ENCODE data around the gene RNFT2.
"Not testable (repeated sequence)": the region's sequence is repeated elsewhere in the genome, so short reads cannot be mapped to it uniquely, and the experiment has no call there.

The RNFT2 gene

DNA sequence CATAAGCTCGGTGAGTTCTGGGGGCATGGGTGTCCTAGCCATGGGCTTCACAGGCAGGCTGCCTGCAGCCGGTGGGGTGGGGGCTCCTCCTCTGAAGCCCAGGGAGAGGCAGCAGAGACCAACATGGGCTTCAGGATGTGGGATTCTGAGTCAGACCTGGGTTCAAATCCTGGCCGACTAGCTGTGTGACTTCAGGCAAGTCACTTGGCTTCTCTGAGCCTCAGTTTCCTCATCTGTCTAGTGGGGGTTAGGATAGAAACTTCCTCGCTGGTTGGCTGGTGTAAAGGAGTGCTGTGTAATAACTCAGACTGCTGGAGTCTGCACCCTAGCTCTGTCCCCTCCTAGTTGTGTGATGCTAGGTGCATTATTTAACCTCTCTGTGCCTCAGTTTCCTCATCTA lies 12.2 kb downstream of the RNFT2 start:
- peaks cover 0 to 21% of the 10 kb centered on the region in 2 experiments; a peak in 2 of 3 replicates for H3K36me3 ChIP-seq (ENCODE audit: control insufficient read depth in 2 of 2, insufficient read depth in 1 of 2, low read length in 2 of 2)
- ChIA-PET POLR2A (no interaction called here), CTCF (no interaction called here)
- peak; percentile 68; the same call in 1 of the 2 replicates for TF ChIP-seq ZNF768 (tag by site-specific recombination; IDR thresholded peaks at IDR 0.05)
- TF ChIP-seq, protein P1, sequence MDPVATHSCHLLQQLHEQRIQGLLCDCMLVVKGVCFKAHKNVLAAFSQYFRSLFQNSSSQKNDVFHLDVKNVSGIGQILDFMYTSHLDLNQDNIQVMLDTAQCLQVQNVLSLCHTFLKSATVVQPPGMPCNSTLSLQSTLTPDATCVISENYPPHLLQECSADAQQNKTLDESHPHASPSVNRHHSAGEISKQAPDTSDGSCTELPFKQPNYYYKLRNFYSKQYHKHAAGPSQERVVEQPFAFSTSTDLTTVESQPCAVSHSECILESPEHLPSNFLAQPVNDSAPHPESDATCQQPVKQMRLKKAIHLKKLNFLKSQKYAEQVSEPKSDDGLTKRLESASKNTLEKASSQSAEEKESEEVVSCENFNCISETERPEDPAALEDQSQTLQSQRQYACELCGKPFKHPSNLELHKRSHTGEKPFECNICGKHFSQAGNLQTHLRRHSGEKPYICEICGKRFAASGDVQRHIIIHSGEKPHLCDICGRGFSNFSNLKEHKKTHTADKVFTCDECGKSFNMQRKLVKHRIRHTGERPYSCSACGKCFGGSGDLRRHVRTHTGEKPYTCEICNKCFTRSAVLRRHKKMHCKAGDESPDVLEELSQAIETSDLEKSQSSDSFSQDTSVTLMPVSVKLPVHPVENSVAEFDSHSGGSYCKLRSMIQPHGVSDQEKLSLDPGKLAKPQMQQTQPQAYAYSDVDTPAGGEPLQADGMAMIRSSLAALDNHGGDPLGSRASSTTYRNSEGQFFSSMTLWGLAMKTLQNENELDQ (tag by site-specific recombination; IDR thresholded peaks at IDR 0.05; ENCODE audit: low read depth): no peak
- 0 out of 2 replicates have a peak, but pooled peaks have one; percentile 1 for TF ChIP-seq GLIS2 (tag by site-specific recombination; IDR thresholded peaks at IDR 0.05)
- no peak overlapping the region for H3K4me3 ChIP-seq (ENCODE audit: low read depth, low read length)
- no peaks in the 10 kb centered on the region for H3K4me1 ChIP-seq (ENCODE audit: control insufficient read depth, insufficient read depth, low read length)
- H3K27ac ChIP-seq (ENCODE audit: extremely low read depth, low read depth, low read length): no peak overlapping the region
- H3K9me3 ChIP-seq (ENCODE audit: control insufficient read depth, insufficient read depth, low read depth, low read length): no peaks in the 10 kb centered on the region

DNA sequence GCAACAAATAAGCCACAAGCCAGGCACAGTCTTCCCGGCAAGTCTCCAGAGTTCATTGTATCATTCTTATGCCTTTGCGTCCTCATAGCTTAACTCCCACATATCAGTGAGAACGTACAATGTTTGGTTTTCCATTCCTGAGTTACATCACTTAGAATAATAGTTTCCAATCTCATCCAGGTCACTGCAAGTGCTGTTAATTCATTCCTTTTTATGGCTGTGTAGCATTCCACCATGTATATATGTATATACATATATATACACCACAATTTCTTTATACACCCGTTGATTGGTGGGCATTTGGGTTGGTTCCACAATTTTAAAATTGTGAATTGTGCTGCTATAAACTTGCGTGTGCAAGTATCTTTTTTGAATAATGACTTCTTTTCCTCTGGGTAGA lies 16.0 kb downstream of the RNFT2 start:
- H3K4me3 ChIP-seq (ENCODE audit: low read depth, low read length); CTCF ChIA-PET; POLR2A ChIA-PET; H3K27ac ChIP-seq (ENCODE audit: extremely low read depth, low read depth, low read length); H3K4me1 ChIP-seq (ENCODE audit: control insufficient read depth, insufficient read depth, low read length); H3K9me3 ChIP-seq (ENCODE audit: control insufficient read depth, insufficient read depth, low read depth, low read length): not testable (repeated sequence)
- TF ChIP-seq ZNF146 (tag by site-specific recombination; IDR thresholded peaks at IDR 0.05): peak; percentile 82
- H3K36me3 ChIP-seq (ENCODE audit: control insufficient read depth in 2 of 2, insufficient read depth in 1 of 2, low read length in 2 of 2): peaks cover 0 to 17% of the 10 kb centered on the region in 2 experiments; a peak in 2 of 3 replicates

DNA sequence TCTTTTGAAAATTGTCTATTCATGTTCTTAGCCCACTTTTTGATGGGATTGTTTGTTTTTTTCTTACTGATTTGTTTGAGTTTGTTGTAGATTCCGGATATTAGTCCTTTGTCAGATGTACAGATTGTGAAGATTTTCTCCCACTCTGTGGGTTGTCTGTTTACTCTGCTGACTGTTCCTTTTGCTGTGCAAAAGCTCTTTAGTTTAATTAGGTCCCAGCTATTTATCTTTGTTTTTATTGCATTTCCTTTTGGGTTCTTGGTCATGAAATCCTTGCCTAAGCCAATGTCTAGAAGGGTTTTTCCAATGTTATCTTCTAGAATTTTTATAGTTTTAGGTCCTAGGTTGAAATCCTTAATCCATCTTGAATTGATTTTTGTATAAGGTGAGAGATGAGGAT lies 16.7 kb downstream of the RNFT2 start:
- H3K4me1 ChIP-seq (ENCODE audit: control insufficient read depth, insufficient read depth, low read length); POLR2A ChIA-PET; H3K27ac ChIP-seq (ENCODE audit: extremely low read depth, low read depth, low read length); H3K9me3 ChIP-seq (ENCODE audit: control insufficient read depth, insufficient read depth, low read depth, low read length); CTCF ChIA-PET; H3K4me3 ChIP-seq (ENCODE audit: low read depth, low read length): not testable (repeated sequence)
- peak; percentile 19; the same call in 1 of the 2 replicates for TF ChIP-seq ZXDB (tag by site-specific recombination; IDR thresholded peaks at IDR 0.05)
- TF ChIP-seq OVOL3 (tag by site-specific recombination; IDR thresholded peaks at IDR 0.05): peak; percentile 16; the same call in 1 of the 2 replicates
- TF ChIP-seq, protein P2, sequence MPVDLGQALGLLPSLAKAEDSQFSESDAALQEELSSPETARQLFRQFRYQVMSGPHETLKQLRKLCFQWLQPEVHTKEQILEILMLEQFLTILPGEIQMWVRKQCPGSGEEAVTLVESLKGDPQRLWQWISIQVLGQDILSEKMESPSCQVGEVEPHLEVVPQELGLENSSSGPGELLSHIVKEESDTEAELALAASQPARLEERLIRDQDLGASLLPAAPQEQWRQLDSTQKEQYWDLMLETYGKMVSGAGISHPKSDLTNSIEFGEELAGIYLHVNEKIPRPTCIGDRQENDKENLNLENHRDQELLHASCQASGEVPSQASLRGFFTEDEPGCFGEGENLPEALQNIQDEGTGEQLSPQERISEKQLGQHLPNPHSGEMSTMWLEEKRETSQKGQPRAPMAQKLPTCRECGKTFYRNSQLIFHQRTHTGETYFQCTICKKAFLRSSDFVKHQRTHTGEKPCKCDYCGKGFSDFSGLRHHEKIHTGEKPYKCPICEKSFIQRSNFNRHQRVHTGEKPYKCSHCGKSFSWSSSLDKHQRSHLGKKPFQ (tag by site-specific recombination; IDR thresholded peaks at IDR 0.05): peak; percentile 47; the same call in 1 of the 2 replicates
- TF ChIP-seq OSR2 (tag by site-specific recombination; IDR thresholded peaks at IDR 0.05): peak; percentile 51
- TF ChIP-seq FEZF1 (tag by site-specific recombination; IDR thresholded peaks at IDR 0.05): peak; percentile 95
- TF ChIP-seq ZFHX2 (tag by site-specific recombination; conservative IDR thresholded peaks at IDR 0.05): peak; percentile 37; the same call in 1 of the 2 replicates
- peak; percentile 92 for TF ChIP-seq GFI1B (tag by site-specific recombination; IDR thresholded peaks at IDR 0.05)
- TF ChIP-seq, protein P3, sequence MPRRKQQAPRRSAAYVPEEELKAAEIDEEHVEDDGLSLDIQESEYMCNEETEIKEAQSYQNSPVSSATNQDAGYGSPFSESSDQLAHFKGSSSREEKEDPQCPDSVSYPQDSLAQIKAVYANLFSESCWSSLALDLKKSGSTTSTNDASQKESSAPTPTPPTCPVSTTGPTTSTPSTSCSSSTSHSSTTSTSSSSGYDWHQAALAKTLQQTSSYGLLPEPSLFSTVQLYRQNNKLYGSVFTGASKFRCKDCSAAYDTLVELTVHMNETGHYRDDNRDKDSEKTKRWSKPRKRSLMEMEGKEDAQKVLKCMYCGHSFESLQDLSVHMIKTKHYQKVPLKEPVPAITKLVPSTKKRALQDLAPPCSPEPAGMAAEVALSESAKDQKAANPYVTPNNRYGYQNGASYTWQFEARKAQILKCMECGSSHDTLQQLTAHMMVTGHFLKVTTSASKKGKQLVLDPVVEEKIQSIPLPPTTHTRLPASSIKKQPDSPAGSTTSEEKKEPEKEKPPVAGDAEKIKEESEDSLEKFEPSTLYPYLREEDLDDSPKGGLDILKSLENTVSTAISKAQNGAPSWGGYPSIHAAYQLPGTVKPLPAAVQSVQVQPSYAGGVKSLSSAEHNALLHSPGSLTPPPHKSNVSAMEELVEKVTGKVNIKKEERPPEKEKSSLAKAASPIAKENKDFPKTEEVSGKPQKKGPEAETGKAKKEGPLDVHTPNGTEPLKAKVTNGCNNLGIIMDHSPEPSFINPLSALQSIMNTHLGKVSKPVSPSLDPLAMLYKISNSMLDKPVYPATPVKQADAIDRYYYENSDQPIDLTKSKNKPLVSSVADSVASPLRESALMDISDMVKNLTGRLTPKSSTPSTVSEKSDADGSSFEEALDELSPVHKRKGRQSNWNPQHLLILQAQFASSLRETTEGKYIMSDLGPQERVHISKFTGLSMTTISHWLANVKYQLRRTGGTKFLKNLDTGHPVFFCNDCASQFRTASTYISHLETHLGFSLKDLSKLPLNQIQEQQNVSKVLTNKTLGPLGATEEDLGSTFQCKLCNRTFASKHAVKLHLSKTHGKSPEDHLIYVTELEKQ (tag by site-specific recombination; IDR thresholded peaks at IDR 0.05; ENCODE audit: borderline replicate concordance): peak; percentile 31; the same call in 1 of the 2 replicates
- TF ChIP-seq ZNF843 (tag by site-specific recombination; IDR thresholded peaks at IDR 0.05): peak; percentile 61
- peak; percentile 30; the same call in 1 of the 2 replicates for TF ChIP-seq GLIS1 (tag by site-specific recombination; IDR thresholded peaks at IDR 0.05)
- TF ChIP-seq, protein P4, sequence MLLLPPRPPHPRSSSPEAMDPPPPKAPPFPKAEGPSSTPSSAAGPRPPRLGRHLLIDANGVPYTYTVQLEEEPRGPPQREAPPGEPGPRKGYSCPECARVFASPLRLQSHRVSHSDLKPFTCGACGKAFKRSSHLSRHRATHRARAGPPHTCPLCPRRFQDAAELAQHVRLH (tag by site-specific recombination; IDR thresholded peaks at IDR 0.05): peak; percentile 53; the same call in 1 of the 2 replicates
- H3K36me3 ChIP-seq (ENCODE audit: control insufficient read depth in 2 of 2, insufficient read depth in 1 of 2, low read length in 2 of 2): peaks cover 0 to 13% of the 10 kb centered on the region in 2 experiments; a peak in 2 of 3 replicates
